ENCODE results near the gene AFMID.

Gene AFMID

GRCh38 chr17:78214016-78214705, 27.0 kb downstream of the AFMID start, which contains the start of gene BIRC5 (continued):
- peak; percentile 80 for TF ChIP-seq ZNF639 (tag by site-specific recombination; IDR thresholded peaks at IDR 0.05)
- TF ChIP-seq ZNF654 (tag by site-specific recombination; IDR thresholded peaks at IDR 0.05; ENCODE audit: low read depth) = no peak
- TF ChIP-seq ZBTB10 (tag by site-specific recombination; IDR thresholded peaks at IDR 0.05) = peak; percentile 80; the same call in 1 of the 2 replicates
- TF ChIP-seq SP7 (tag by site-specific recombination; IDR thresholded peaks at IDR 0.05) = peak; percentile 79
- TF ChIP-seq ZNF2 (tag by site-specific recombination; IDR thresholded peaks at IDR 0.05) = peak; percentile 52; the same call in 1 of the 2 replicates
- TF ChIP-seq ZNF366 (tag by site-specific recombination; conservative IDR thresholded peaks at IDR 0.05) = no peak
- peak; percentile 49; the same call in 1 of the 2 replicates for TF ChIP-seq WT1 (tag by site-specific recombination; IDR thresholded peaks at IDR 0.05)
- peak; percentile 67; the same call in 1 of the 2 replicates for TF ChIP-seq PRDM4 (tag by site-specific recombination; IDR thresholded peaks at IDR 0.05)
- TF ChIP-seq ZFP69B (tag by site-specific recombination; IDR thresholded peaks at IDR 0.05) = peak; percentile 50
- TF ChIP-seq GFI1B (tag by site-specific recombination; IDR thresholded peaks at IDR 0.05) = 0 out of 2 replicates have a peak, but pooled peaks have one; percentile 17
- TF ChIP-seq ZNF624 (tag by site-specific recombination; IDR thresholded peaks at IDR 0.05) = no peak
- TF ChIP-seq ZNF677 (tag by site-specific recombination; IDR thresholded peaks at IDR 0.05) = no peak
- TF ChIP-seq ZNF571 (tag by site-specific recombination; IDR thresholded peaks at IDR 0.05) = no peak
- peak; percentile 56; the same call in 1 of the 2 replicates for TF ChIP-seq ZNF843 (tag by site-specific recombination; IDR thresholded peaks at IDR 0.05)
- peak; percentile 59 for TF ChIP-seq EGR2 (tag by site-specific recombination; IDR thresholded peaks at IDR 0.05; ENCODE audit: low read depth)
- peak; percentile 63; the same call in 1 of the 2 replicates for TF ChIP-seq CTCF (tag by site-specific recombination; IDR thresholded peaks at IDR 0.05)
- peak; percentile 79 for TF ChIP-seq ZBTB48 (tag by site-specific recombination; IDR thresholded peaks at IDR 0.05)
- no peak for TF ChIP-seq ZNF561 (tag by site-specific recombination; IDR thresholded peaks at IDR 0.05; ENCODE audit: borderline replicate concordance)
- no peak for TF ChIP-seq ZNF112 (tag by site-specific recombination; IDR thresholded peaks at IDR 0.05)
- TF ChIP-seq SP2 (tag by site-specific recombination; IDR thresholded peaks at IDR 0.05) = peak; percentile 76
- TF ChIP-seq REST (tag by site-specific recombination; IDR thresholded peaks at IDR 0.05) = no peak
- no peak for TF ChIP-seq ZNF155 (tag by site-specific recombination; IDR thresholded peaks at IDR 0.05)
- peak; percentile 100 for TF ChIP-seq SP3 (tag by site-specific recombination; IDR thresholded peaks at IDR 0.05)
- TF ChIP-seq BCL6B (tag by site-specific recombination; IDR thresholded peaks at IDR 0.05) = peak; percentile 74
- TF ChIP-seq ZNF324 (tag by site-specific recombination; IDR thresholded peaks at IDR 0.05) = peak; percentile 68; the same call in 1 of the 2 replicates
- peak; percentile 83; the same call in 1 of the 2 replicates for TF ChIP-seq ZNF501 (tag by site-specific recombination; IDR thresholded peaks at IDR 0.05)
- no peak for TF ChIP-seq ZNF214 (tag by site-specific recombination; IDR thresholded peaks at IDR 0.05; ENCODE audit: borderline replicate concordance)
